K562 (cell line): ENCODE measurements around the gene TMEM242. TPM values are rescaled to one million over a fixed set of nuclear protein-coding genes. Genes with fewer than 3 reads are reported as not detected.

Experiments
- BRD4 ChIP-seq: fragments of 200-600 bp; sonication (generic); IDR thresholded peaks from 2 replicates; pipeline ENCODE4 v1.6.1; 2017; ENCODE audit warnings: inconsistent platforms
- CCNT2 ChIP-seq: IDR thresholded peaks from 2 replicates; pipeline ENCODE4 v1.6.1; 2011; ENCODE audit warnings: borderline replicate concordance, low read depth, mild to moderate bottlenecking, moderate library complexity, mixed read lengths, low read length; ENCODE audit not compliant: insufficient read length; ENCODE audit errors: extremely low read depth
- KDM2B ChIP-seq: fragments of 250-450 bp; sonication (Bioruptor Pico); IDR thresholded peaks from 2 replicates; pipeline ENCODE4 v1.8.0; 2021; ENCODE audit warnings: mild to moderate bottlenecking, moderate library complexity
- KHSRP ChIP-seq: fragments of 450-650 bp; IDR thresholded peaks from 2 replicates; pipeline ENCODE4 v1.6.1; 2017
- L3MBTL2 ChIP-seq: fragments of 450-650 bp; IDR thresholded peaks from 2 replicates; pipeline ENCODE4 v1.6.1; 2016; ENCODE audit warnings: mild to moderate bottlenecking, moderate library complexity
- POLR2AphosphoS5 ChIP-seq: IDR thresholded peaks from 2 replicates; pipeline ENCODE4 v1.6.1; 2011; ENCODE audit warnings: mild to moderate bottlenecking, low read depth, low read length, moderate library complexity; ENCODE audit not compliant: control insufficient read depth, insufficient read depth
- PTTG1 ChIP-seq: fragments of 450-650 bp; IDR thresholded peaks from 2 replicates; pipeline ENCODE4 v1.6.1; 2016; ENCODE audit warnings: low read depth, mild to moderate bottlenecking, missing genetic modification characterization, missing compliant biosample characterization
- SPI1 ChIP-seq: IDR thresholded peaks from 2 replicates; pipeline ENCODE4 v1.6.1; 2011; ENCODE audit warnings: low read depth, low read length, control low read depth, borderline replicate concordance
- polyA plus RNA-seq, 8 experiments: library from polyadenylated mRNA; depleted of rRNA in 4 of 8; stranded (reverse) in 5 of 8; unstranded in 3 of 8; fragments of >200 nt; fragmentation: Nextera tagmentation in 2 of 8; fragmentation: Illumina TruSeq in 1 of 8; extraction: Ambion mirVana in 2 of 8; extraction: Trizol in 1 of 8; gene quantifications; 2 replicates each; pipeline versions ENCODE4 v1.2.1 to v1.2.3, GENCODE V29; 2011 to 2014; ENCODE audit warnings: inconsistent platforms in 1 of 8, missing spikeins in 1 of 8
- total RNA-seq, 7 experiments: library from RNA; depleted of rRNA in 6 of 7; stranded (reverse); fragments of >200 nt in 6 of 7; fragmentation: Illumina TruSeq in 2 of 7; extraction: Trizol in 2 of 7; gene quantifications; 2 replicates each; pipeline versions ENCODE4 v1.2.1 to v1.2.3, GENCODE V29; 2011 to 2021; ENCODE audit warnings: low replicate concordance in 1 of 7
- TF ChIP-seq, protein P1 (sequence below): IDR thresholded peaks from 2 replicates; pipeline ENCODE4 v1.6.1; 2016; ENCODE audit warnings: missing genetic modification characterization, missing compliant biosample characterization
- TF ChIP-seq, protein P2 (sequence below), 2 experiments: IDR thresholded peaks; 2 replicates each; pipeline ENCODE4 v1.6.1; 2011; ENCODE audit warnings: borderline replicate concordance in 1 of 2, control low read depth in 1 of 2, low read depth in 1 of 2, low read length in 1 of 2, mild to moderate bottlenecking in 1 of 2, mixed read lengths in 1 of 2, moderate library complexity in 1 of 2; ENCODE audit not compliant: insufficient read depth in 1 of 2, insufficient read length in 1 of 2, poor library complexity in 1 of 2, severe bottlenecking in 1 of 2; ENCODE audit errors: extremely low read depth in 1 of 2
- TF ChIP-seq, protein P3 (sequence below): fragments of 450-650 bp; IDR thresholded peaks from 2 replicates; pipeline ENCODE4 v1.6.1; 2016; ENCODE audit warnings: mild to moderate bottlenecking, moderate library complexity
- TF ChIP-seq, protein P4 (sequence below): conservative IDR thresholded peaks from 2 replicates; pipeline ENCODE4 v1.6.1; 2011; ENCODE audit warnings: low read depth, mild to moderate bottlenecking, low read length; ENCODE audit not compliant: control insufficient read depth

TMEM242 gene
- total and polyA plus RNA-seq, 9 of the 15 experiments (the other 6 are each of a cell fraction or from before 2014, with no cell fraction given) = 9.5 to 35.3 (median 16.5) TPM

DNA sequence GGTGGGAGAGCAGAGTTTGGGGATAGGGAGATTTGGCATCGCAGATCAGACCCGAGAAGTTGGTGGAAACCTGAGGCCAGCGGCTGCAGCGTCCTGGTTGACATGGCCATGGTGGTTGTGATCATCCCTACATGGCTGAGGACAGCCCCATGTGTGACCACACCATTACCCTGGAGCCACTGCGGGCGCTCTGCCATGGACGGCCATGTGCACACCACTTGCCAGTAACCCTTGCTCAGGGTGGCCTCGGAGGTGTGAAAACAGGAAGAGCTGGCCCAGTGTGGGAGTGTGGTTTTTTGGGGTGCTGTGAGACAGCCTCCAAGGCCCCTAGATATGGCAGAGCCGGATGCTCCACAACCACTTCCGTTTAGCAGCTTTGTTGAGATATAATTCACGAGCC, 64.4 kb downstream of the TMEM242 start (continued):
- TF ChIP-seq BRD4 (no peak), CCNT2 (no peak), SPI1 (peak; percentile 34; the same call in 1 of the 2 replicates), POLR2AphosphoS5 (no peak), KDM2B (CRISPR knock-in tag) (no peak), PTTG1 (tag) (no peak), KHSRP (no peak), L3MBTL2 (peak; percentile 77)
- TF ChIP-seq, protein P1, sequence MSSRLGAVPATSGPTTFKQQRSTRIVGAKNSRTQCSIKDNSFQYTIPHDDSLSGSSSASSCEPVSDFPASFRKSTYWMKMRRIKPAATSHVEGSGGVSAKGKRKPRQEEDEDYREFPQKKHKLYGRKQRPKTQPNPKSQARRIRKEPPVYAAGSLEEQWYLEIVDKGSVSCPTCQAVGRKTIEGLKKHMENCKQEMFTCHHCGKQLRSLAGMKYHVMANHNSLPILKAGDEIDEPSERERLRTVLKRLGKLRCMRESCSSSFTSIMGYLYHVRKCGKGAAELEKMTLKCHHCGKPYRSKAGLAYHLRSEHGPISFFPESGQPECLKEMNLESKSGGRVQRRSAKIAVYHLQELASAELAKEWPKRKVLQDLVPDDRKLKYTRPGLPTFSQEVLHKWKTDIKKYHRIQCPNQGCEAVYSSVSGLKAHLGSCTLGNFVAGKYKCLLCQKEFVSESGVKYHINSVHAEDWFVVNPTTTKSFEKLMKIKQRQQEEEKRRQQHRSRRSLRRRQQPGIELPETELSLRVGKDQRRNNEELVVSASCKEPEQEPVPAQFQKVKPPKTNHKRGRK (tag) = no peak
- TF ChIP-seq, protein P2, sequence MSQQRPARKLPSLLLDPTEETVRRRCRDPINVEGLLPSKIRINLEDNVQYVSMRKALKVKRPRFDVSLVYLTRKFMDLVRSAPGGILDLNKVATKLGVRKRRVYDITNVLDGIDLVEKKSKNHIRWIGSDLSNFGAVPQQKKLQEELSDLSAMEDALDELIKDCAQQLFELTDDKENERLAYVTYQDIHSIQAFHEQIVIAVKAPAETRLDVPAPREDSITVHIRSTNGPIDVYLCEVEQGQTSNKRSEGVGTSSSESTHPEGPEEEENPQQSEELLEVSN (IDR thresholded peaks at IDR 0.05; ENCODE audit: borderline replicate concordance in 1 of 2, extremely low read depth in 1 of 2, insufficient read depth in 1 of 2, insufficient read length in 1 of 2, low read depth in 1 of 2, low read length in 1 of 2, poor library complexity in 1 of 2, severe bottlenecking in 1 of 2) = peak in 1 of 2 experiments; percentile 37
- TF ChIP-seq, protein P3, sequence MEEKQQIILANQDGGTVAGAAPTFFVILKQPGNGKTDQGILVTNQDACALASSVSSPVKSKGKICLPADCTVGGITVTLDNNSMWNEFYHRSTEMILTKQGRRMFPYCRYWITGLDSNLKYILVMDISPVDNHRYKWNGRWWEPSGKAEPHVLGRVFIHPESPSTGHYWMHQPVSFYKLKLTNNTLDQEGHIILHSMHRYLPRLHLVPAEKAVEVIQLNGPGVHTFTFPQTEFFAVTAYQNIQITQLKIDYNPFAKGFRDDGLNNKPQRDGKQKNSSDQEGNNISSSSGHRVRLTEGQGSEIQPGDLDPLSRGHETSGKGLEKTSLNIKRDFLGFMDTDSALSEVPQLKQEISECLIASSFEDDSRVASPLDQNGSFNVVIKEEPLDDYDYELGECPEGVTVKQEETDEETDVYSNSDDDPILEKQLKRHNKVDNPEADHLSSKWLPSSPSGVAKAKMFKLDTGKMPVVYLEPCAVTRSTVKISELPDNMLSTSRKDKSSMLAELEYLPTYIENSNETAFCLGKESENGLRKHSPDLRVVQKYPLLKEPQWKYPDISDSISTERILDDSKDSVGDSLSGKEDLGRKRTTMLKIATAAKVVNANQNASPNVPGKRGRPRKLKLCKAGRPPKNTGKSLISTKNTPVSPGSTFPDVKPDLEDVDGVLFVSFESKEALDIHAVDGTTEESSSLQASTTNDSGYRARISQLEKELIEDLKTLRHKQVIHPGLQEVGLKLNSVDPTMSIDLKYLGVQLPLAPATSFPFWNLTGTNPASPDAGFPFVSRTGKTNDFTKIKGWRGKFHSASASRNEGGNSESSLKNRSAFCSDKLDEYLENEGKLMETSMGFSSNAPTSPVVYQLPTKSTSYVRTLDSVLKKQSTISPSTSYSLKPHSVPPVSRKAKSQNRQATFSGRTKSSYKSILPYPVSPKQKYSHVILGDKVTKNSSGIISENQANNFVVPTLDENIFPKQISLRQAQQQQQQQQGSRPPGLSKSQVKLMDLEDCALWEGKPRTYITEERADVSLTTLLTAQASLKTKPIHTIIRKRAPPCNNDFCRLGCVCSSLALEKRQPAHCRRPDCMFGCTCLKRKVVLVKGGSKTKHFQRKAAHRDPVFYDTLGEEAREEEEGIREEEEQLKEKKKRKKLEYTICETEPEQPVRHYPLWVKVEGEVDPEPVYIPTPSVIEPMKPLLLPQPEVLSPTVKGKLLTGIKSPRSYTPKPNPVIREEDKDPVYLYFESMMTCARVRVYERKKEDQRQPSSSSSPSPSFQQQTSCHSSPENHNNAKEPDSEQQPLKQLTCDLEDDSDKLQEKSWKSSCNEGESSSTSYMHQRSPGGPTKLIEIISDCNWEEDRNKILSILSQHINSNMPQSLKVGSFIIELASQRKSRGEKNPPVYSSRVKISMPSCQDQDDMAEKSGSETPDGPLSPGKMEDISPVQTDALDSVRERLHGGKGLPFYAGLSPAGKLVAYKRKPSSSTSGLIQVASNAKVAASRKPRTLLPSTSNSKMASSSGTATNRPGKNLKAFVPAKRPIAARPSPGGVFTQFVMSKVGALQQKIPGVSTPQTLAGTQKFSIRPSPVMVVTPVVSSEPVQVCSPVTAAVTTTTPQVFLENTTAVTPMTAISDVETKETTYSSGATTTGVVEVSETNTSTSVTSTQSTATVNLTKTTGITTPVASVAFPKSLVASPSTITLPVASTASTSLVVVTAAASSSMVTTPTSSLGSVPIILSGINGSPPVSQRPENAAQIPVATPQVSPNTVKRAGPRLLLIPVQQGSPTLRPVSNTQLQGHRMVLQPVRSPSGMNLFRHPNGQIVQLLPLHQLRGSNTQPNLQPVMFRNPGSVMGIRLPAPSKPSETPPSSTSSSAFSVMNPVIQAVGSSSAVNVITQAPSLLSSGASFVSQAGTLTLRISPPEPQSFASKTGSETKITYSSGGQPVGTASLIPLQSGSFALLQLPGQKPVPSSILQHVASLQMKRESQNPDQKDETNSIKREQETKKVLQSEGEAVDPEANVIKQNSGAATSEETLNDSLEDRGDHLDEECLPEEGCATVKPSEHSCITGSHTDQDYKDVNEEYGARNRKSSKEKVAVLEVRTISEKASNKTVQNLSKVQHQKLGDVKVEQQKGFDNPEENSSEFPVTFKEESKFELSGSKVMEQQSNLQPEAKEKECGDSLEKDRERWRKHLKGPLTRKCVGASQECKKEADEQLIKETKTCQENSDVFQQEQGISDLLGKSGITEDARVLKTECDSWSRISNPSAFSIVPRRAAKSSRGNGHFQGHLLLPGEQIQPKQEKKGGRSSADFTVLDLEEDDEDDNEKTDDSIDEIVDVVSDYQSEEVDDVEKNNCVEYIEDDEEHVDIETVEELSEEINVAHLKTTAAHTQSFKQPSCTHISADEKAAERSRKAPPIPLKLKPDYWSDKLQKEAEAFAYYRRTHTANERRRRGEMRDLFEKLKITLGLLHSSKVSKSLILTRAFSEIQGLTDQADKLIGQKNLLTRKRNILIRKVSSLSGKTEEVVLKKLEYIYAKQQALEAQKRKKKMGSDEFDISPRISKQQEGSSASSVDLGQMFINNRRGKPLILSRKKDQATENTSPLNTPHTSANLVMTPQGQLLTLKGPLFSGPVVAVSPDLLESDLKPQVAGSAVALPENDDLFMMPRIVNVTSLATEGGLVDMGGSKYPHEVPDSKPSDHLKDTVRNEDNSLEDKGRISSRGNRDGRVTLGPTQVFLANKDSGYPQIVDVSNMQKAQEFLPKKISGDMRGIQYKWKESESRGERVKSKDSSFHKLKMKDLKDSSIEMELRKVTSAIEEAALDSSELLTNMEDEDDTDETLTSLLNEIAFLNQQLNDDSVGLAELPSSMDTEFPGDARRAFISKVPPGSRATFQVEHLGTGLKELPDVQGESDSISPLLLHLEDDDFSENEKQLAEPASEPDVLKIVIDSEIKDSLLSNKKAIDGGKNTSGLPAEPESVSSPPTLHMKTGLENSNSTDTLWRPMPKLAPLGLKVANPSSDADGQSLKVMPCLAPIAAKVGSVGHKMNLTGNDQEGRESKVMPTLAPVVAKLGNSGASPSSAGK = peak; percentile 49; the same call in 1 of the 2 replicates
- TF ChIP-seq, protein P4, sequence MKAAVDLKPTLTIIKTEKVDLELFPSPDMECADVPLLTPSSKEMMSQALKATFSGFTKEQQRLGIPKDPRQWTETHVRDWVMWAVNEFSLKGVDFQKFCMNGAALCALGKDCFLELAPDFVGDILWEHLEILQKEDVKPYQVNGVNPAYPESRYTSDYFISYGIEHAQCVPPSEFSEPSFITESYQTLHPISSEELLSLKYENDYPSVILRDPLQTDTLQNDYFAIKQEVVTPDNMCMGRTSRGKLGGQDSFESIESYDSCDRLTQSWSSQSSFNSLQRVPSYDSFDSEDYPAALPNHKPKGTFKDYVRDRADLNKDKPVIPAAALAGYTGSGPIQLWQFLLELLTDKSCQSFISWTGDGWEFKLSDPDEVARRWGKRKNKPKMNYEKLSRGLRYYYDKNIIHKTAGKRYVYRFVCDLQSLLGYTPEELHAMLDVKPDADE = no peak
